HG03060 (cell line): ENCODE results near the gene HSCB.
"Not testable (repeated sequence)": the region's sequence is repeated elsewhere in the genome, so short reads cannot be mapped to it uniquely, and the experiment has no call there.

Source experiments
- ATAC-seq: cut with Tn5 transposase; IDR thresholded peaks from one replicate; pipeline ENCODE4 v1.9.1; 2021; ENCODE audit warnings: low read depth, moderate number of reproducible peaks; ENCODE audit not compliant: unreplicated experiment

HSCB gene, protein sequence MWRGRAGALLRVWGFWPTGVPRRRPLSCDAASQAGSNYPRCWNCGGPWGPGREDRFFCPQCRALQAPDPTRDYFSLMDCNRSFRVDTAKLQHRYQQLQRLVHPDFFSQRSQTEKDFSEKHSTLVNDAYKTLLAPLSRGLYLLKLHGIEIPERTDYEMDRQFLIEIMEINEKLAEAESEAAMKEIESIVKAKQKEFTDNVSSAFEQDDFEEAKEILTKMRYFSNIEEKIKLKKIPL

DNA sequence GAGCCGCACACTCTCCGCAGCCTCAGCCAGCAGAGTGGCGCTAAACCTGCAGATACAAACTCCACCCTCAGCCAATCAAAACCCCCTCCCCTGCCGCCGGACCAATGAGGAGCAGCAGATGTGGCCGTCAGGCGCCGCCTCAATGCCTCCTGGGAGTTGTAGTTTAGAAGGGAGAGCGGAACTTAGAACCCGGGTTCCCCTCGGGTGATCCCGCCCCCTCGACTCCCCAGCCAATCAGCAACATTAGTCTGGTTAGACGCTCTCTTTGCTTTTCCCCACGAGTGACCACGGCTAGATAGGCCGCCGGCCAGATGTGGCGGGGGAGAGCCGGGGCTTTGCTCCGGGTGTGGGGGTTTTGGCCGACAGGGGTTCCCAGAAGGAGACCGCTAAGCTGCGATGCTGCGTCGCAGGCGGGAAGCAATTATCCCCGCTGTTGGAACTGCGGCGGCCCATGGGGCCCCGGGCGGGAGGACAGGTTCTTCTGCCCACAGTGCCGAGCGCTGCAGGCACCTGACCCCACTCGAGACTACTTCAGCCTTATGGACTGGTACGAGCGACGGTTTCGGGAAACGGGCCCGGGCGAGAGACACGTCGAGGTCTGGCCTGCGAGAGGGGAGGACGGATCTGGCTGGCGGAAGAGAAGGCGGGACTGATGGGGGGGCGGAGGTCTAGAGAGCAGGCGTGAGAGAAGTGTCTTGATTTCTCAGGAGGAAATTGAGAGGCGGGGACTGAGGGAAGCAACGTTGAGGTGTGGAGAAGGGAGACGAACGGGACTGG is at the start of gene HSCB, which contains the start of gene CHEK2:
TSS of gene HSCB (plus strand) at position 255 of the 777 bp plus-strand sequence. CDS start at position 312, 57 bp downstream.
TSS of gene CHEK2 (minus strand) at position 36 of the 777 bp plus-strand sequence. CDS start 7,099 bp downstream, outside the sequence.
- ATAC-seq = peak; percentile 91

DNA sequence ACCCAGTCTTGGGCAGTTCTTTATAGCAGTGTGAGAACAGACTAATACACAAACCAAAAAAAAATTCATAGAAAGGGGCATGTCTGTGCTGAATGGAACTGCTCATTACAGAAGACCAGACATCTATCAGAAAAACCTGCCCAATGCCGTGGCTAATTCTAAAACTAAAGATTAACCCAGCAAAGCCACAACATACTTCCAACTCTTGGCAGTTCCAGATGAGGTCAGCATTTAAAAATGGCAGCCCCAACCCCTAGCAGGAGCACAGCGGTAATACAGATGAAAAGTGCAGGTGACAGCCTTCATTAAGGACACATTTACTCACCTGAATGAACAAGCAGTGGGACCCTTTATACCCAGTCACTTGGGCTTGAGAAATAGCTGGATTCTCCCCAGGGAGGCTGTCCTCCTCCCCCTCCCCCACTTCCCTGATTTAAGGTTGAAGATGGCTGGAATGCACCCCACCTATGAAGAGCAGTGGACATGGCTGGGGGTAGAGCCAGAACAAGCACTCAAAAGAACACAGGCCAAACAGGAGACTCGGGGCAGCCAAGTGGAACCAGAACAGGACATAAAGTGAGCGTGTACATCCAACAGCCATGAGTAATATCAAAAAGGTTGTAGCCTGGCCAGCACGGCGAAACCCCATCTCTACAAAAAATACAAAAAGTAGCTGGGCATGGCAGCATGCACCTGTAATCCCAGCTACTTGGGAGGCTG is 48.6 kb upstream of the HSCB start:
- ATAC-seq = not testable (repeated sequence)

DNA sequence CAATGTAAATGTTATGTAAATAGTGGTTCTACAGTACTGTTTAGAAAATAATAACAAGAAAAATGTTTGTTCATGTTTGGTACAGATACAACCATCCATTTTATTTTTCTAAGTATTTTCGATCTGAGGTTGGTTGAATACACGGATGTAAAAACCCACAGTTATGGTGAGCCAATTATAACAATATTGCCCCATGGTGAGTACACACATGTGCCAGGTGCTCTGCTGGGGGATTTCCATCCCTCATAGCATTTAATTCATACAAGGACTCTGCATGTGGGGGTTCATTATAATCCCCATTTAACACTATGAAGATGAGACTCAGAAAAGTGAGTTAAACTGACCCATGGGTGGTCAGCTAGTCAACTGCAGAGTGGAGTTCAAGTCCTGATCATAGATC is 38.9 kb upstream of the HSCB start:
- no peak for ATAC-seq

DNA sequence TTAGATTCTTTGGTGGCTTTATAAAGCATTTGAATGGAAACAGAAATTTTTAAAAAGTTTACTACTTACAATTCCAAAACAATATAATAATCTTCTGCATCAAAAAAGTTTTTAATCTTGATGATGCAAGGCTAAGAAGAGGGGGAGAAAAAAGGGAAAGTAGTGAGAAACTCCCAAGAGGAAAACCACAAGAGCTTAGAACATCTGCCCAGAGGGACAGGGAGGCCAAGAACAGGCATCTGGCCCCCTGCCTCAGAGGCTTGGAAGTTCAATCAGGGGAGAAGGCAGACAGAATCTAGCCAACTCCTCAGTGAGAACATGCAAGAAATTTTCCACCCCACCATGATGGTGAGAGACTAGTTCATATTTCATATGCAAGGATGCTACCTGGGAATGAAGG is 38.4 kb upstream of the HSCB start:
- ATAC-seq = no peak

DNA sequence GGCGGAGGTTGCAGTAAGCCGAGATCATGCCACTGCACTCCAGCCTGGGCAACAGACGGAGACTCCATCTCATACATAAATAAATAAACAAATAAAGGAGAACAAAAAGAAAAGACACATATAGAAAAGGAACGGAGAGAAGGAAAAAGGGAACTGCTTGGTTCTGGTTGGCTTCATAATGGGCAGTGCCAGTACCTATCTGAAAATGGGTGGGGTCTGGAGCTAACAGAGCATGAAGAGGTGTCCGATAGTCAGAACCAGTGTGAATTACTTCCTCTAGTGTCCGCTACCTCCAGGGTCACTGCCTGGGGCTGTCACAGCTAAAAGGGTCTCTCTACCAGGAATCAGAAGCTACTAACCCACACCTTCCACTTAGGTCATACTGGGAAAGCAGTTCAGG is 35.0 kb upstream of the HSCB start:
- no peak for ATAC-seq

DNA sequence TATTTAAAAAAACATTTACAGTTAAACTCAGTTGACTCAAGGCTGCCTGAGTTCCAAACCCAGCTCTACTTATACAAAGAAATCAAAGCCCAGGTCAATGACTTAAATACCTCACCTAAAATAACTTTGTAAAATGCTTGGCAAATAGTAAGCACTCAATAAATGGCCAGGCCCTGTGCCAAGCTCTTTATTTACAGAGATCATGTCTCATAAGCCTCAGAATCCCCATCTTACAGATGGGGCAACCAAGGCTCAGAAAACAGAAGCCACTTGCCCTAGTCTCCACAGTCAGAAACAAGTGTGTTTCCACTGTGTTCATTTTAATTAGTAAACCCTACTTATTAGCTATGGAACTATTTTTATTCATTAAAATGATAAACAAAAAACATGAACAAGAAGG is 31.7 kb upstream of the HSCB start:
- no peak for ATAC-seq

DNA sequence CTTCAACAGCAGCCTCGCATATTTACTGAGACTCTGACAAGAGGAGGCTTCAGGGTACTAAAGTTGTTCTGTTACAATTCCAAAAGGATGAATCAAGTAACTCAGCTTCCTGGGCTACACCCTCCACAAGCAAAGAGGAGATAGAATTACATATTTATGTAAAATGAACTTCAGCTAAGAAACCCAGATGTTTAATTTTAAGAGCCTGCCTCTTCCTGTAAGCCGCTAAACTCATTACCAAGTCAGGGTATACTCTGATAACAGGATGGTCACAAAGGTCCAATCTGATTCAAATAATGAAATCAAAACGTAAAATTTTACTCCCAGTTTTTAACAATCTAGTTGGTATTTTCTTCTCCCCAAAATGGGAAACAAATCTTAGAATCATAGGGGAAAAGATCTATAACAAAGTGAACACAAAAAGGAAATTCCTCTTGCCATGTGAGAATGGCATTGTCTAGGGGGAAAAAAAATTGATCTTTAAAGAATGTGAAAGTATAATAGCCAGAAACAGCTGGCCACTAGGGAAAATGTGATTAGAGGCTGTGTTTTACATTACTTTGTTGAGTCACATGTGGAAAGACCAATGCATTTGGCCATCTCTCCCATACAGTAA is 31.2 kb upstream of the HSCB start:
- no peak for ATAC-seq

DNA sequence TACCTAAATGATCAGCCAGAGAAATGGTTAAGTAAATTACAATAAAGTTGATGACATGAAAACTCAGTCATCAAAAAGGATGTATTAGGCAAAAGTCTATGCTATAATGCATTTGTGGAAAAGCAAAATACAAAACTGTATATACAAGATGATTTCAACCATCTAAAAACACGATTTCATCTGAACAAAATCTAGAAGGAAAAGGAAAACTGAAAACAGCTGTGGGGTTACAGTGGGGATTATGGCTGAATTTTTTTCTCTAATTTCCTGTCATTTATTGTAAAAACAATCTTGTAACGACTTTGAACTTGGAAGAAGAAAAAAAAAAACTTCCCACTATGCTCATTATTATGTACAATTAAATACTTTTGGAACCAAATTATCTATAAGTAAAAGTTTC is 30.5 kb upstream of the HSCB start:
- no peak for ATAC-seq

DNA sequence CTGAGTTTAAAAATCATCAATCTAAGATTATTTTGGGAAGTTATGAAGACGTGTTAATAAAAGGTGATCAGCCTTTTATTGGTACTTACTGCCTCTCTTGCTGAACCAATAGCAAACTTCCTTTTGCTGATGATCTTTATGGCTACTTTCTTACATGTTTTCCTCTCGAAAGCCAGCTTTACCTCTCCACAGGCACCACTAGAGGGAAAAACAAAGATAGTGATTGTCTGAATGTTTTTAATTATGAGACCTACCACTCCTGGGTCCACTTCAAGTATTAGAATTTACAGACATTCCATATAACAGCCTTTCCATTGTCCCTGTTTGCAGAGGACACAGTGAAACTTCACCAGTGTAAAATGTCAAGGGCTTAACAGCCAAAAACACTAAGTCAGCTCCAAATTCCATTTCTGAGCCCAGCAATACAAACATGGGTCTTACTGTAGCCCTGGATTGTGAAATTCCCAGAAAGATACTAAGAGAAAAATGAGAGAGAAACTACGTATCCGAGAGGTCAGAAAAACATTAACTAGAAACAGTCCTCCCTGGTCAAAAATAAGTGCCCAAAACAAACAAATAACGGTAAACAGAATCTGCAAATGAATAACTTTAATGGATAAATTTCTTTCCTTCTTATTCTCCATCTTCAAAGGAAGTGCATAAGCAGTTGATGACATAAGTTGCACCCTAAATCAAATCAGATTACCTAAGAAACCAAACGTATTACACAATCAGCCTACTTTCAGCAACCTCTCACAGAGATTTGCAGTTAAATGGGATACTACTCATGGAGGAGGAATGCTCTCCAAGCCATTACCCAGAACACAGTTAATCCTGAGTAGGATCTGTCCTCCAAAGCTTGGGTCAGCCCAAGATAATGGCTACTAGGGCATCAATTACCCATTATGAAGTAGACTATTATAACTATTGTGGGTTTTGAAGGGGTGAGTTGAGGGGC is 29.7 kb upstream of the HSCB start:
- no peak for ATAC-seq

DNA sequence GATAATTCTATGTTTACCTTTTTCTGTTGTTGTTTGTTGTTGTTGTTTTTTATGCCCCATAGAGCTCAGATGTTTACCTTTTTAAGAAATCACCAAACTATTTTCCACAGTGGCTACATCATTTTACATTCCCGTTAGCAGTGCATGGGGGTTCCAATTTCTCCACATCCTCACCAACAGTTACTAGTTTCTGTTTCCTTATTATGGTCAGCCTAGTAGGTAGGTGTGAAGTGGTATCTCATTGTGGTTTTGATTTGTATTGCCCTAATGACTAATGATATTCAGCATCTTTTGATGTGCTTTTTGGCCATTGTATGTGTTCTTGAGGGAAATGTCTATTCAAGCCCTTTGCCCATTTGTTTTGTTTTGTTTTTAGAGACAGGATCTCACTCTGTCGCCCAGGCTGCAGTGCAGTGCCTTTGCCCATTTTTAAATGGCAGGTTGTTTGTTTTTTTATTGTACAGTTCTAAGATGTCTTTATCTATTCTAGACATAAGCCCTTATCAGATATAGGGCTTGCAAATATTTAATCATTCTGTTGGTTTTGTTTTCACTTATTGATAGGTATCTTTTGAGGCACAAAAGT is 27.7 kb upstream of the HSCB start:
- ATAC-seq = no peak

DNA sequence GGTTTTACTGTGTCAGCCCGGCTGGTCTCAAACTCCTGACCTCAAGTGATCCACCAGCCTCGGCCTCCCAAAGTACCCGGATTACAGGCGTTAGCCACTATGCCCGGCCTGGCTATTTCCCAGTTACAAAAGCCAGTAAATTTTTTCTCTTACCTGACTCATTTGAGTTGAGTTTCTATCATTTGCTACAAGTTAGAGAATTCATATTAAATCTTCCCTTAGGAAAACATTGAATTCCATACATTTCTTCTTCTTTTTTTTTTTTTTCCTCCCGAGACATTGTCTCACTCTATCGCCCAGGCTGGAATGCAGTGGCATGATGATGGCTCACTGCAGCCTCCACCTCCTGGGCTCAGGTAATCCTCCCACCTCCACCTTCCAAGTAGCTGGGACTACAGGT is 26.2 kb upstream of the HSCB start:
- no peak for ATAC-seq

DNA sequence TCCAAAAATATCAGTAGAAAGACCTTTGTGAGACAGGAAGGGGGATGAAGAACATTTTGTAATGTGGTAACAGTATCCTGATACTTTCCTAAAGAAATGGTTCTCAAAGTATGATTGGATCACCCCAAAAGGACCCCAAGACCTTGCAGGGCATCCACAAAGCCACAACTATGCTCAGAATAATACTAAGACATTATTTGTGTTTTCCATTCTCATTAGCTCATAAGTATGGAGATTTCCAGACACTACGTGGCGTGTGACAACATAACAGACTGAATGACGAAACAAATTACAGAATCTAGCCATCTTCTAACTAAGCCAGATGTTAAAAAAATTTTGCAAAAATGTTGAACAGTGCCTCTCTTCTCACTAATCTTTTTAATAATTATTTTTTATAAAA is 25.2 kb upstream of the HSCB start:
- no peak for ATAC-seq

DNA sequence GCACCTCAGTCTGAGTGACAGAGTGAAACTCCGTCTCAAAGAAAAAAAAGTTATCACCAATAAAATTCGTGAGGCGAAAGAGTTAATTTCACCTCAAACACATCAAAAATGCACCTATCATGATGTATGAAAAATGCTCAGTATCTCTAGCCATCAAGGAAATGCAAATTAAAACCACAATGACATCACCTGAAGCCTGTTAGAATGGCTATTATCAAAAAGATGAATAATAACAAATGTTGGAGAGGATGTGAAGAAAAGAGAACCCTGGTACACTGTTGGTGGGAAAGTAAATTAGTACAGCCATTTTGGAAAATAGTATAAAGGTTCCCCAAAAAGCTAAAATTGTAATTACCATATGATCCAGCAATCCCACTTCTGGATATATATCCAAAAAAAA is 23.8 kb upstream of the HSCB start:
- ATAC-seq = no peak

DNA sequence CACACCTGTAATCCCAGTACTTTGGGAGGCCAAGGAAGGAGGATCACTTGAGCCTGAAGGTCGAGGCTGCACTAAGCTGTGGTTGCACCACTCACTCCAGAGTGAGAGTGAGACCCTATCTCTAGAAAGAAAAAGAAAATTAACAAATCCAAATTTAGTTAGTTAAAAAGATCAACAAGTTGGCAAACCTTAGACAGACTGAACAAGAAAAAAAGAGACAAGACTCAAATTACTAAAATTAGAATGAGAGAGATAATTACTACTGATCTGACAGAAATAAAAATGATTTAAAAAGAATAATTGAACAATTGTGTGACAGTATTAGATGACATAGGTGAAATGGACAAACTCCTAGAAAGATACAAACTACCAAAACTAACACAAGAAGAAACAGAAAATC is 13.8 kb upstream of the HSCB start:
- no peak for ATAC-seq

DNA sequence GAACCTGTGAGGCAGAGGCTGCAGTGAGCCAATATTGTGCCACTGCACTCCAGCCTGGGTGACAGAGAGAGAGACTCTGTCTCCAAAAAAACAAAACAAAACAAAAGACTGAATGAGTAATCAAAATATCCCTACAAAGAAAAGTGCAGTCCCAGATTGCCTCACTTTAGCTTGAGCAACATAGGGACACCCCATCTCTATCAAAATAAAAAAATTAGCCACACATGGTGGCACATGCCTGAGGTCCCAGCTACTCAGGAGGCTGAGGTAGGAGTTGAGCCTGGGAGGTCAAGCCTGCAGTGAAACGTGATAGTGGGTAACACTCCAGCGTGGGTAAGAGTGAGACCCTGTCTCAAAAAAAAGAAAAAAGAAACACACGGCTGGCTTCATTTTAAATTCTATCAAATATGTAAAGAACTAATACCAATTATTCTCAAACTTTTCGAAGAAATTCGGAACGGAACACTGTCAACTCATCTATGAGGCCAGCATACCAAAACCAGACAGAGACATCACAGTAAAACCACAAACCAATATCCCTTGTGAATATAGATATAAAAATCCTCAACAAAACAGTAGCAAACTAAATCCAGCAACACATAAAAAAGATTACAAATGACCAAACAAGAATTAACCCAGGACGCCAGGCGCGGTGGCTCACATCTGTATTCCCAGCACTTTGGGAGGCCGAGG is 13.1 kb upstream of the HSCB start:
- ATAC-seq = no peak

DNA sequence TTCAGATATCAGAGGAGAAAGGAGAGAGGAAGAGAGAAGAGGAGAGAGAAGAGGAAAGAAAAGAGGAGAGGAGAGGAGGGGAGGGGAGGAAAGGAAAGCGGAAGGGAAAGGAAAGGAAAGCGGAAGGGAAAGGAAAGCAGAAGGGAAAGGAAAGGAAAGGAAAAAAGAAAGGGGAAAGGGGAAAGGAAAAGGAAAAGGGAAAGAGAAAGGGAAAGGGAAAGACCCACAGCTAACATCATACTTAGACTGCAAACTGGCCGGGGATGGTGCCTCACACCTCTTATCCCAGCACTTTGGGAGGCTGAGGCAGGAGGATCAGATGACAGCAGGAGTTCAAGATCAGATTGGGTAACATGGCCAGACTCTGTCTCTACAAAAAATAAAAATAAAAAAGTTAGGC is 11.7 kb upstream of the HSCB start:
- ATAC-seq = no peak

DNA sequence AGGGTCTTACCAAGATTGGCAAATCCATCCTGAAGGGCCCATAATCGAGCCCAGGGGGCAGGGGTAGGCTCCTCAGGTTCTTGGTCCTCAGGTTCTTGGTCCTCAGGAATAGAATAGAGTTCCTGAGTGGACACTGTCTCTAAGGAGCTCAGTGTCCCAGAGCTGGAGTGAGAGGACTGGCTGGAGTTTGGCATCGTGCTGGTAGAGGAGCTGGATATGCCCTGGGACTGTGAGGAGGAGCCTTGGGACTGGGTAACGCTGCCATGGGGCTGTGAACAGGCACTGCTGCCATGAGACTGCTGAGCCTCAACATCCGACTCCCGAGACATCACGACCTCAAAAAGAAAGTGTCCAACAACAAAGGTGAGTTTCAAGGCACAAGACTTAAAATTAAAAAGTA is 7.4 kb upstream of the HSCB start:
- ATAC-seq = no peak

DNA sequence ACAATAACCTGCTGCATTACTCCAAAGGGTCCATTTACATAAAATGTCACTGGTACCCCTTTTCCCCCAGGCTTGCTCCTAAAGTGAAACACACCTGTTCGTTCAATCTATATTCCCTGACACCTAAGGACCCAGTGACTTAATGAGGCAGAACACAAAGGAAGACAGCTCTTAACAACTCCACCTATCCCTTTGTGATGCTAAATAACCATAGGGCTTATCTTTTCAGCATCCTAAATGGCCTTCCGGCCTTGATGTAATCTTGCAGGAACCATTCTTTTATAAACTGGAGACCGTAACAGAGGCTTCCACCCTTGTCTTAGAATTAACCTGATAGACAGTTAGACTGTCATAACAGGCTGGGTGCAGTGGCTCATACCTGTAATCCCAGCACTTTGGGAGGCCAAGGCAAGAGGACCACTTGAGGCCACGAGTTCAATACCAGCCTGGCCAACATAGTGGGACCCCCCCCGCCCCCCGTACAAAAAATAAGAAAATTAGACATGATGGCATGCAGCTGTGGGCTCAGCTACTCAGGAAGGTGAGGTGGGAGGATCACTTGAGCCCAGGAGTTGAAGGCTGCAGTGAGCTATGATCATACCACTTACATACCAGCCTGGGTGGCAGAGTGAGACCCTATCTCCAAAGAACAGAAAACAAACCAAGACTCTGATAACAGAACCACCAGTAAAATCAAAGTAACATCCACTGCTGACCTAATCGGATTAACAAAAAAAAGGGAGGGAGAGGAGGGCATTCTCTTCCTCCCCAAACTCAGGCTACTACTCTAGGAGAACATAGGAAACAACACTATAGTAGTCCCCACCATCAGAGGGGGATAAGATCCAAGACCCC is 5.3 kb upstream of the HSCB start:
- ATAC-seq = no peak
